Heart right ventricle (tissue), 16 donors: Measurements from ENCODE around the gene AMIGO2. TPM values are rescaled to one million over a fixed set of nuclear protein-coding genes. Genes with fewer than 3 reads are reported as not detected.

Experiments
- ATAC-seq, 8 donors: fragments of 200-7000 bp; cut with Tn5 transposase; one replicate each; pipeline ENCODE4 v1.9.1; 2020; ENCODE audit warnings: mild to moderate bottlenecking in 8 of 8, moderate library complexity in 8 of 8, moderate number of reproducible peaks in 1 of 8
- DNase-seq, 2 donors: peaks; one replicate each; pipeline ENCODE4 v3.0.0-alpha.2; 2020
- H3K27ac ChIP-seq, 10 donors: fragments of 200-600 bp; sonication (generic) in 2 of 10; one replicate each; pipeline versions ENCODE4 v1.5.0 to v1.8.0; 2020 to 2022; ENCODE audit warnings: mild to moderate bottlenecking in 3 of 10
- H3K27me3 ChIP-seq, 7 donors: fragments of 200-600 bp; one replicate each; pipeline ENCODE4 v1.8.0; 2021 to 2022; ENCODE audit warnings: mild to moderate bottlenecking in 2 of 7
- H3K36me3 ChIP-seq, 9 donors: fragments of 200-600 bp; sonication (generic) in 1 of 9; one replicate each; pipeline versions ENCODE4 v1.5.0 to v1.8.0; 2020 to 2022; ENCODE audit warnings: mild to moderate bottlenecking in 2 of 9
- H3K4me1 ChIP-seq, 9 donors: fragments of 200-600 bp; sonication (generic) in 1 of 9; one replicate each; pipeline versions ENCODE4 v1.5.0 to v1.8.0; 2020 to 2022; ENCODE audit warnings: mild to moderate bottlenecking in 4 of 9
- H3K4me3 ChIP-seq, 10 donors: fragments of 200-600 bp; sonication (generic) in 2 of 10; one replicate each; pipeline versions ENCODE4 v1.5.0 to v1.8.0; 2020 to 2022; ENCODE audit warnings: mild to moderate bottlenecking in 7 of 10, moderate library complexity in 2 of 10
- H3K9me3 ChIP-seq, 11 donors: fragments of 200-600 bp in 10 of 11; sonication (generic) in 2 of 11; one replicate each; pipeline versions ENCODE4 v1.5.0 to v1.8.0; 2013 to 2022; ENCODE audit warnings: mild to moderate bottlenecking in 2 of 11, control low read depth in 1 of 11, moderate library complexity in 1 of 11
- CTCF ChIP-seq, 9 donors: fragments of 200-600 bp; sonication (generic) in 2 of 9; IDR thresholded peaks; one replicate each; pipeline versions ENCODE4 v1.5.0 to v1.8.0; 2021 to 2022; ENCODE audit warnings: antibody characterized with exemption in 9 of 9, mild to moderate bottlenecking in 5 of 9, moderate library complexity in 1 of 9
- WGBS, 2 donors: extraction: QIAGEN DNeasy Blood & Tissue Kit; methylation state at CpG; one replicate each; pipeline ENCODE4 v1.1.7; 2013; ENCODE audit warnings: inconsistent platforms in 1 of 2; 5-methylcytosine and 5-hydroxymethylcytosine counted together
- intact Hi-C, 10 donors: fragments of 100-400 bp; cut with DNase I; formaldehyde crosslinking; loops; one replicate each; pipeline versions ENCODE4 v1.11.1 to v1.14.2; 2022
- polyA plus RNA-seq, 2 donors: library from polyadenylated mRNA; stranded (reverse); fragments of 200-250 nt; gene quantifications; one replicate each; pipeline ENCODE4 v1.2.3, GENCODE V29; 2013
- total RNA-seq, 10 donors: library from RNA; stranded (reverse); fragmentation: NEBNext Ultra II Directional in 3 of 10; extraction: Animal tissue kit (Norgen Biotek cat#: 25700) in 3 of 10; gene quantifications; one replicate each; pipeline versions ENCODE4 v1.2.1 to v1.2.4, GENCODE V29; 2021 to 2023
- donor health status: Arrhythmogenic right ventricular cardiomyopathy.
- donor health status: ischemic (EF 13 %, LVEDD 7.1; RV severe dilation, severe dysfunction).
- donor health status: healthy with polysubstance abuse.
- donor health status: DM: no; HTN: yes; CAD: no.
- donor health status: DM: no; HTN: no; CAD: no.
- donor health status: ischemic (EF 25% LVEDD 6.9; RV normal size, moderate dysfunction).
- donor health status: ischemic (EF 25% LVEDD 5.7; RV mildly dilated, moderate dysfunction).
- donor health status: healthy.
- donor health status: DM: yes; HTN: yes; CAD: no.
- donor health status: Ischemic cardiomyopathy.
- donor health status: ischemic (EF 35%, LVEDD 5.7; RV mildly dilated, moderate dysfunction).
- donor health status: nonischemic (EF 11% LVEDD 7.7; RV severe dilation, severe dysfunction).
- donor health status: DM: yes; HTN: yes; CAD: no.
- donor health status: PGD.
- donor health status: ischemic (EF 29% LVEDD 5.4; RV normal size, mild dysfunction).
- donor health status: nonischemic (EF 23%, LVEDD 6.1; RV moderate dilation, normal function).

AMIGO2 gene
- total and polyA plus RNA-seq, 12 donors, result 1.1 to 3.3 (median 2.2) TPM

- no peak for TF ChIP-seq CTCF (IDR thresholded peaks at IDR 0.05)
- Histone ChIP-seq H3K27ac (no peak overlapping the region), H3K9me3 (peaks cover 0 to 10% (median 0%) of the 10 kb centered on the region in 11 donors), H3K4me3 (no peak overlapping the region), H3K27me3 (peaks cover 0 to 5% (median 0%) of the 10 kb centered on the region in 7 donors), H3K36me3 (no peaks in the 10 kb centered on the region), H3K4me1 (no peaks in the 10 kb centered on the region)
- WGBS, 2 donors, result 83% methylated on average over 4 of the region's 4 CpGs
- no peak for DNase-seq
- no peak for ATAC-seq
- intact Hi-C loops, result no loop called here
Observed at GRCh38 chr12:47041327-47041726, 38.4 kb downstream of the AMIGO2 start.

- intact Hi-C loops, result loop anchor here in 4 of 10 donors (5.0 to 10.0 kb wide), 5 partner anchors 265 to 615 kb away; no protein-coding TSS in a partner anchor
- Histone ChIP-seq H3K4me1 (no peaks in the 10 kb centered on the region), H3K36me3 (no peaks in the 10 kb centered on the region), H3K27me3 (peaks cover 0 to 5% (median 0%) of the 10 kb centered on the region in 7 donors), H3K4me3 (no peak overlapping the region), H3K9me3 (peaks cover 0 to 10% (median 0%) of the 10 kb centered on the region in 11 donors), H3K27ac (no peak overlapping the region)
- TF ChIP-seq CTCF (IDR thresholded peaks at IDR 0.05), result no peak
- ATAC-seq (no peak), DNase-seq (no peak)
- 74 to 80% methylated on average over 1 of the region's 1 CpG for WGBS, 2 donors
Observed at GRCh38 chr12:47039756-47040155, 40.0 kb downstream of the AMIGO2 start.

GRCh38 chr12:47039079-47039478 is 40.7 kb downstream of the AMIGO2 start:
- DNase-seq, result no peak
- no peak overlapping the region for H3K27ac ChIP-seq
- peaks cover 0 to 5% (median 0%) of the 10 kb centered on the region in 7 donors for H3K27me3 ChIP-seq
- intact Hi-C loops, result loop anchor here in 4 of 10 donors (5.0 to 10.0 kb wide), 5 partner anchors 266 to 616 kb away; no protein-coding TSS in a partner anchor
- H3K9me3 ChIP-seq, result peaks cover 0 to 10% (median 0%) of the 10 kb centered on the region in 11 donors
- H3K4me3 ChIP-seq, result no peak overlapping the region
- no peak for TF ChIP-seq CTCF (IDR thresholded peaks at IDR 0.05)
- 90 to 95% methylated on average over 2 of the region's 2 CpGs for WGBS, 2 donors
- H3K36me3 ChIP-seq, result no peaks in the 10 kb centered on the region
- ATAC-seq, result no peak
- H3K4me1 ChIP-seq, result no peaks in the 10 kb centered on the region

- TF ChIP-seq CTCF (IDR thresholded peaks at IDR 0.05), result no peak
- Histone ChIP-seq H3K27ac (no peak overlapping the region), H3K36me3 (no peaks in the 10 kb centered on the region), H3K27me3 (peaks cover 0 to 5% (median 0%) of the 10 kb centered on the region in 7 donors), H3K4me3 (no peak overlapping the region), H3K4me1 (no peaks in the 10 kb centered on the region), H3K9me3 (peaks cover 0 to 10% (median 0%) of the 10 kb centered on the region in 11 donors)
- intact Hi-C loops, result loop anchor here in 4 of 10 donors (5.0 to 10.0 kb wide), 5 partner anchors 266 to 616 kb away; no protein-coding TSS in a partner anchor
- 88 to 92% methylated on average over 1 of the region's 1 CpG for WGBS, 2 donors
- no peak for ATAC-seq
- DNase-seq, result no peak
Observed at GRCh38 chr12:47038270-47038748, 41.5 kb downstream of the AMIGO2 start.
